SIG-M5 (cell line): ENCODE results near the gene UBE2R2.
"Not testable (repeated sequence)": the region's sequence is repeated elsewhere in the genome, so short reads cannot be mapped to it uniquely, and the experiment has no call there.

ENCODE experiments used
- DNase-seq: peaks from one replicate; lab custom pipeline; 2025; lab: John Stamatoyannopoulos, UW

The UBE2R2 gene

DNA sequence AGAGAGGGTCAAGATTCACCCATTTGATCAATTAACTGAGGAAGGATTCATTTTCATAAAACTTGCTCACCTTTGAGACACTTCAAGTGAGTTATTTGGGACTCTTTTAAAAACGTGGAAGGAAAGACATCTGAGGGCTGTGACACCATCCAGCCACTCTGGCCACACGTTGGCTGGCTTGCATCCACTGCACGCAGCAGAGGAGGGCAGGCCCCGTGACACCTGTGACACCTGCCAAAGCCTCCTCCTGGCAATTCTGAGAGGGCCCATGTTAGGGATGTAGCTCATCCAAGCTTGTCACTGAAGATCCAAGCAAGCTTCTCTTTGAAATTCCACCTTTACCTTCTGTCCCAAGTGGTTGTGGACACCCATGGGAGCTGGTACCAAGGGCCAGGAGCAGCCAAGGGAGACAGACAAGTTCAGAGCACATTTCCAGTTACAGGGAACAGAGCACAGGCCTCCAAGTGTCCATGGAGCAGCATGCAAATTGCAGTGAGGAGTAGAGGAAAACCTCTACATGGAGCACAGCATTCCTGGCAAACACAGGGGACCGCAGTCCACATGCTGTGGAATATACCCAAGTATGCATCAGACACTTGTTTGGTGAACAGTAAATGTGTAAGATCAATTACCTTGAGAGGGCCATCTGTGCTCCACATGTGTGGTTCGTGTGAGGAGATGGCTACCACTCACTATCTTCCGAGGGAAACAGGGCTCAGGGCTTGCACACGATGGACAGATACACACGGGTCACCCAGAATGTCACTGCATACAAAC is 16.8 kb upstream of the UBE2R2 start:
- no peak for DNase-seq

DNA sequence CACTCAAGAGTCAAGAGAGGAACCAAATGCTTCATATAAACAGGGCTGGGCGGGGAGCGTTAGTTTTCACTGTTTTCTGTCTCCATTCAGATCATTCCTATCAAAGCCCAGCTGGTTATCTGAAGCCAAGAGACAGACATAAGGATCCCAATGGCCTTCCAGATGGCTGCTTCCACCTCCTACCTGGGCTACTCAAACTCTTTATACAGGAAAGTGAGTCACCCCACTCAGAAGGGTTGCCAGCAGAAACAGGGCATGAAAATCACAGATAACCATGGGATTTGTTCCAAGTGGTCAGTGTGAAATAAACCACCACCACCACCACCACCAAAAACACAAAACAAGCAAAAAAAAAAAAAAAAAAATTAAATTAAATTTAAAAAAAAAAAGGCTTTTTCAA is 16.1 kb upstream of the UBE2R2 start:
- no peak for DNase-seq

DNA sequence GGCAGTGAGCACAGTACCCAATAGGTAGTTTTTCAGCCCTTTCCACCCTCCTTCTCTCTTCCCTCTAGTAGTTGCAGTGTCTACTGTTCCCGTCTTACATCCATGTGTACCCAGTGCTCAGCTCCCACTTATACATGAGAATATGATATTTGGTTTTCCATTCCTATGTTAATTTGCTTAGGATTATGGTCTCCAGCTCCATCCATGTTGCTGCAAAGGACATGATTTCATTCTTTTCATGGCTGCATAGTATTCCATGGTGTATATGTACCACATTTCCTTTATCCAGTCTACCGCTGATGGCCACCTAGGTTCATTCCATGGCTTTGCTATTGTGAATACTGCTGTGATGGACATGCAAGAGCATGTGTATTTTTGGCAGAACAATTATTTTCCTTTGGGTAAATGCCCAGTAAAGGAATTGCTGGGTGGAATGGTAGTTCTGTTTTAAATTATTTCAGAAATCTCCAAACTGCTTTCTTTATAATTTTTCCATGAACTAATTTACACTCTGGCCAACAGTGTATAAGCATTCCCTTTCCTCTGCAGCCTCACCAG is 14.9 kb upstream of the UBE2R2 start:
- DNase-seq: not testable (repeated sequence)

DNA sequence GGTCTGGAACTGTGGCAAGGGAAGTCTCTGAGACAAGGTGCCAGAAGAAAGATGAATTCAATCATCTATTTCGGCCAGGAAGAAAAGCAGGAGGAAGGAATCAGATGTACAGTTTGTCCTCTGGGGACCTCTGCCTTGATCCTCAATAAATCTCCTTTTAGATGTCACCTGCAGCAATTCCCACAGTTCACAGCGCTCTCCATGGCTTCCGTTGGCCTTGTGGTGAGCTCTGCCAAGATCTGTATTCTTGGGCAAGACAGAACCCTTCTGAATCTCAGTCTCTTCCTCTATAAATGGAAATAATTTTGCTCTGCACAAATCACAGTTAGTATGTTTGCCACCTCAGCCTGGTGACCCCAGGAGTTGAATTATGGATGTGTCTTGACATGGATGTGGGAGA is 12.8 kb upstream of the UBE2R2 start:
- DNase-seq: not testable (repeated sequence)

DNA sequence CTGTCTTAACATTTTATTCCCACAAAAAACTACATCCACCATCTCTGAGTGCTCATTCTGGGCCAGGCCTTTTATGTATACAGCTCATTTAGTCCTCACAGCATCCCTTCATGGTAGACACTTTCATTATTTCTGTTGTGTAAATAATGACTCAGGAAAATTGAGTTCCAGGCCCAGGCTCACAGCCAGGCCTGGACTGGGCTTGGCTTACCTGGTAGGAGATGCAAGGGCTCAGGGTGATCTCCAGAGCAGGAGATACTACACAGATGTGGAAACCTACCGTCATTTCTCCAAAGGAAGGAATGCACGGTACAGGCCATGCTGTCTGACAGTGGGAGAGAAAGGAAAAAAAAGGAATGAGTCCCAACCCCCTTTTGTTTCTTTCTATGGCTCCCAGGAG is 9.8 kb upstream of the UBE2R2 start:
- not testable (repeated sequence) for DNase-seq

DNA sequence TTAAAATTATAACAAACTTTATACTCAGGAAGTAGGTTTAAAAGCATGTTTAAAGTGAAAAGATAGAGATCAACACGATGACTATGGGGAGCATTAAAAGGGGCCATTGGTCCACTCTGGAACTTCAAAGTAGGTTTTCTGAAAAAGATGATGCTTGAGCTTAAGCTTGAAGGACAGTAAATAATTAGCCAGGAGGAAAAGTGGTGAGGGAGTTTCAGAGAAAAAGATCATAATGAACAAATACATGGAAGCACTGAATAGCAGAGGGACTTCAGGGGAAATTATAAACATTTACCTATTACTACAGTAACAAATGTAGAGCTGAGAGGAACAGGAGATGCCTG is 8.0 kb upstream of the UBE2R2 start:
- not testable (repeated sequence) for DNase-seq

DNA sequence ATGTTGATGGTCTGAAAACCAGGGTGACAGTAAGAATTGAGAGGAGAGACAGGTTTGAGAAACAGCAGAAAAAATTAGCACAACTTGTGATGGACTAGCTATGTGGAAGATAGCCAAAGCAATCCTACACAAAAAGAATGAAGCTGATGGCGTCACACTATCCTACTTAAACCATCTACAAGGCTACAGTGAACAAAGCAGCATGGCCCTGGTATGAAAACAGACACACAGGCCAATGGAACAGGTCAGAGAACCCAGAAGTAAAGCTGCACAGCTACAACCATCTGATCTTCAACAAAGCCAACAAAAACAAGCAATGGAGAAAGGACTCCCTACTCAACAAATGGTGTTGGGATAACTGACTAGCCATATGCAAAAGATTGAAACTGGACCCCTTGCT is 7.5 kb upstream of the UBE2R2 start:
- DNase-seq: no peak

DNA sequence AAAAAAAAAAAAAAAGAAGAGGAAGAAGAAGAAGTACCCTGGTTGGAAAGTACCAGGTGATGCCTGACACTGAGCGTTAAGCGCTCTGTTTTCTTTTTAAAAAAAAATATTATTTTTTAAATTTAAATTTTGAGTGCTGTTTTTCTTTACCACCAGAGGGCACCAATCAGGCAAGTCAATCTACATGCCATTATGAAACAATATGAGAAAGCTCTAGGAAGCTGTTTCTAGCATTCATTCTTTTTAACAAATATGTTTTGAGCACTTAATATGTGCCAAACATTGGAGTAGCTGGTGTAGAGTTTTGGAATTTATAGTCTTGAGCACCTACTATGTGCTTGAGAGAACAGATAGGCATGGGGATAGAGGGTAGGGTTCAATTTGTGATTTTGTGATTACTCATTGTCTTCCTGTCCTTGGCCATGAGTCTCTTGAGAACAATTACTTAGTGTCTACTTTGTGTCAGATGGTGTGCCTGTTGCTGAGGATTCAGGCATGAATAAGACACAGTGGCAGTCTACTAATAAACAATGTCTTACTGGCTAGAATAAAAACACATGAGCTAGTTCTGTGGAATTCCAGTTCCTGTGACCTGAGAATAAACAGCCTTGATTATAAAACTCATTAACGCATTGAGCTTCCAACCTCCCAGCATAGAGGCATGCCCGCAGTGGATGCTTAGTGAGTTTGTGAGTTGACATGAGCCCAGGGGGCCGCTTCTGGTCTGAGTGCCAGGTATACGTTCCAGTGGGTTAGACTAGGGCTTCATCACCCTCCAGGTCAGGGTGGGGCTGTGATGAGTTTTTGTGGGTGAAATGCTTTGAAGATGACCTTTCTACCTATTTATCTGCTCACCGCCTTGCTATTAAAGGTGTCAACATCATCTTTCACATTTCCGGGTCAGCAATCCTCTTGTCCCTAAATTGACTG is 3.0 kb upstream of the UBE2R2 start:
- DNase-seq: peak; percentile 4

DNA sequence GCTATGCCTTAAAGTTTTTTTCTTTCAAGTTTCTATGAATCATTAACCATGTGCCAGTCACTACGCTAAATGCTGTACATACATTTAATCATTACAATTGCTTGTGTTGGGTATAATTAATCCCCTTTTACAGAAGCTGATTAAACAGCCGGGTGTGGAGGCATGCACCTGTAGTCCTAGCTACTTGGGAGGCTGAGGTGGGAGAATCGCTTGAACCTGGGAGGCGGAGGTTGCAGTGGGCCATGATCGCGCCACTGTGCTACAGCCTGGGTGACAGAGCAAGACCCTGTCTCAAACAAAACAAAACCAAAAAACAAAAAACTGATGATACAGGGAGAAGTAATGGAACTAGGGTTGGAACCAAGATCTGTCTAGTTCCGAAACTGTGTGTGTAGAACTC is 1.2 kb upstream of the UBE2R2 start:
- DNase-seq: no peak

DNA sequence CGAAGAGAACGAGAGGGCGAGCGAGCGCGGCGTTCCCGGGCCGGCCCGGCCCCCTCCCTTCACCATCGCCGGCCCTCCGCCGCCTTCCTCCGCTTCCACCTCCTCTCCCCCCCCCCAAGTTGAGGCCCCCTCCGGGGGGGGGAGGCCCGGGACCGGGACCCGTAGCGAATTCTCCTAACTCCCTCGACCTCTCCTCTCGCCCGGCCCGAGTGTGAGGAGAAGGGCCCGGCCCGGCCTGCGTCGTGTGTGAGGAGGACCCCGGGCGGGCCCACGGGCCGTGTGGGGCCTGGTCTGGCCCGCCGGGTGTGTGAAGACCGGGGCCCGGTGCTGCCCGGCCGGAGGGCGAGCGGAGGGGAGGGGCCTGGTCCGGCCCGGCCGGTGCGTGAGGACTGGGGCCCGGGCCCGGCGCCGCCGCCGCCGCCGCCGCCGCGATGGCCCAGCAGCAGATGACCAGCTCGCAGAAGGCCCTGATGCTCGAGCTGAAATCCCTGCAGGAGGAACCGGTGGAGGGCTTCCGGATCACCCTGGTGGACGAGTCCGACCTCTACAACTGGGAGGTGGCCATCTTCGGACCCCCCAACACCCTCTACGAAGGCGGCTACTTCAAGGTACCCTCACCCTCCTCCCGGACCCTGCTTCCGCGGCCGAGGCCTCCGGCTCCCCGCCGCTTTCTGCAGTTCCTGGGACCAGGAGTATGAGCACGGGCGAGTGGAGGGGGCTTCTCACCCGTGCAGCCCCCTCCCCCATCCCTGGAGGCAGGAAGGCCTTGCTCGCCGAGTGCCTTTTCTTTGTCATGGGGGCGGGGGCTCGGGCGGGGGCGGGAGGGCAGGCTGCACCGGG is 587 bp downstream of the UBE2R2 start:
- no peak for DNase-seq

DNA sequence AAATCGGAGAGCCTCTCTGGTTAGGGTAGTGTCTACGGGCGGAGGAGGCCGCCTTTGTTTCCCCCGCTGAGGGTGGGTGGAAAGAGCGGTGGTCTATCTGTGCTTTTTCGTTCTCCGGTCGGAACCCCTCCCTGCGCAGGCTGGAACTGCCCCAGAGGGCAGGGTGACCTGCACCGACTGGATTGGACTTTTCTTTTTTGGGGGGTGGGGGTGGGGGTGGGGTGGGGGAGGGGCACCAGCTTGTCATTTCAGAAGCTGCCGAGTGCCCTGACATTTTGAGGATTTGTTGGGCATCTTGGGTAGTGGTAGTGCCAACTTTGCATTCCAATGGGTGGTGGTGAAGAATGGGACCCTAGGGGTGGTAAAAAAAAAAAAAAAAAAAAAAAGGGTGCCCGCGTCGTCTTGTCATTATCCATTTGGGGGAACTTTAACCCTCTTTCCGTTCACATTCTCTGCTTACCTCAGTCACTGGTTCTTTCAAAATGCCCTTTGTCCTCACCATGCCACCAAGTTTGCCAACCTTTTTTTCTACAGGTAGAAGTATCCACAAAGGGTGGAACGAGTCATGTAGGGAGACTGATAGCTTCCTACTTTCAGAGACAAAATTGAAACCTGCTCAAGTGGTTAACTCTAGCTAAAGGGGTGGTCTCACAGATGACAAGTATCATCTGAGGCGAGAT is 1.3 kb downstream of the UBE2R2 start:
- no peak for DNase-seq

DNA sequence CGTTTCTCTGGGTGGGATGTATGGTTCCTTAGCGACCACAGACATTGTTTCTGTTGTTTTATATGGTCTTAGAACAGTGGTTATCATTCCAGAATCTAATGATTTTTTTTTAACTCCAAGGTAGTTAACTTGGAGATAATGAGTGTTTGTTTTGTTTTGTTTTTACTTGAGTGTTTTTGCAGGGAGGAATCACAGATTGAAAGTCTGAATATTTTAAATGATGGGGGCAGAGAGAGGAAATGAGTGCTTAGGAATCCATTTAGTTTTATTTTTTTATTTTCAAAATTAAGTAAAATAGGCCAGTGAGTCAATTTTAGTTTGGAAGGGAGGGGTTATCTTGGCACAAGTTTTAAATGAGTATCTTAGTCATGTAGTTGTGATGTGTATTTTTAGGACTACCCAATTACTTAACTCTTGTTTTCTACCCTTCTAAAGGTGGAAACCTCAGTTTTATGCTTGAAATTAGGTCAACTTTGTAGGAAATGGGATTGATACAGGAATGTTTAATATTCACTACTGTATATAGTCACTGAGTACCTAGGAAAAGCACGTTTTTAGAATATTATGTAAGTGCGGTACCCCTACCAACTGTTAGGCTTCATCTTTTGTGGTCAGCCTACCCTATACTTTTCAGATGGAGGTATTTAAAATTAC is 2.0 kb downstream of the UBE2R2 start:
- DNase-seq: no peak

DNA sequence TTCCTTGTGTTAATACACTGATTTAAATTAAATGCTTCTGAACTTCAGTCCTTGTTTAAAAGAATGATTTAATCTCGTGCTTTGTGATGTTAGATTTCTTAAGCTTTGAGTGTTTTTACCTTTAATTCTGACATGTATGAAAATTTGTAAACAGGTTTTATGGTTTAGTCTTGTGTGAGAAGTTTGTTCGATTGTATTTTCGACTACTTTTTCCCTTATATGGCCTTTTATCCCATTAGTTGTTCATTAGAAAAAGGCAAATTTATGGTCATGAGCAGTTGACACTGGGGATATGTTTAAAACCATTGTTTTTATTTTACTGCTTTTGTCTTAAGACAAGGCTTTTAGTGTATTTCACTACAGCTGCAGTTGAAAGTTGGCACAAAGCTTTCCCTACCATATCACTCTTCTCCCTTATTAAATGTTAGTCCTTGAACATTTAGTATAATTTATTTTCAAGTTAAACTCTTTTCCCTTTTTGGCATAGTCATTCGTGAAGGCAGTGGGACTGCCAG is 3.3 kb downstream of the UBE2R2 start:
- no peak for DNase-seq

DNA sequence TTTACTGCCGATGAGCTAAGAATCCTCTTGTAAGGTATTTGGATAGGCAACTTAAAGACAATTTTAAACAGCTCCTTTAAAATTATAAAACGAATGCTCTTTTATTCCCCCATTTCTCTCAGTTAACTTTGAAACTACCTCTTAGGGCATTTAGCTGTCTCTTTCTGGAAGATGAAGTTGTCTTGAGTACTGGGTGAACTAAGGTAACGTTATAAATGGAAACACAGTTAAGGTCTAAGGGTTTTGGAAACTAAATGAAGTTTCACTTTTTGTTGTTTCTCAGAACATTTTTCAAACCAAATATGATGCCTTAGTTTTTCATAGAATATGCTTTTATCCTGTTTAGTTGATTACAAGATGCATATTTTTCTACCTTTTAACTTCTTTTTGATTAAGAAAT is 6.8 kb downstream of the UBE2R2 start:
- DNase-seq: no peak

DNA sequence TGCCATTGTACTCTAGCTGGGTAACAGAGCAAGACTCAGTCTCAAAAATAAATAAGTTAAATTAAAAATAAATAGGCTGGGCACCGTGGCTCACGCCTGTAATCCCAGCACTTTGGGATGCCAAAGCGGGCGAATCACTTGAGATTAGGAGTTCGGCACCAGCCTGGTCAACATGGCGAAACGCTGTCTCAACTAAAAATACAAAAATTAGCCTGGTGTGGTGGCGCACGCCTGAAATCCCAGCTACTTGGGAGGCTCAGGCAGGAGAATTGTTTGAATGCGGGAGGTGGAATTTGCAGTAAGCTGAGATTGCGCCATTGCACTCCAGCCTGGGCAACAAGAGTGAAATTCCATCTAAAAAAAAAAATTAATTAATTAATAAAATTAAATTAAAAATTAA is 10.3 kb downstream of the UBE2R2 start:
- DNase-seq: not testable (repeated sequence)

DNA sequence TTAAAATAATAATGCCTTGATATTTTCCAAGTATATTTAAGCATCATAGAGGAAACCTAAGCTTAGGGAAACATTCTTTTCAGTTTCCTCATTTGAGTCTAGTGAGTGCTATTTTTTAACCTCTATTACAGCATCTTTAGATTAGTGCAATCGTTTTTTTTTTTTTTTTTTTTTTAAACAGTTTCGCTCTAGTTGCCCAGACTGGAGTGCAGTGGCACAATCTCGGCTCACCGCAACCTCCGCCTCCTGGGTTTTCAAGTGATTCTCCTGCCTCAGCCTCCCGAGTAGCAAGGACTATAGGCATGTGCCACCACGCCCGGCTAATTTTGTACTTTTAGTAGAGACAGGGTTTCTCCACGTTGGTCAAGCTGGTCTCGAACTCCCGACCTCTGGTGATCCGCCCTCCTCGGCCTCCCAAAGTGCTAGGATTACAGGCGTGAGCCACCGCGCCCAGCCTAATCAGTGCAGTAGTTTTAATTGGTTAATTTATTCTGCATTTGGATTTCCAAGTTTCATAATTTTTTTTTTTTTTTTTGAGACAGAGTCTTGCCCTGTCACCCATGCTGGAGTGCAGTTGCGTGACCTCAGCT is 12.8 kb downstream of the UBE2R2 start:
- DNase-seq: not testable (repeated sequence)

DNA sequence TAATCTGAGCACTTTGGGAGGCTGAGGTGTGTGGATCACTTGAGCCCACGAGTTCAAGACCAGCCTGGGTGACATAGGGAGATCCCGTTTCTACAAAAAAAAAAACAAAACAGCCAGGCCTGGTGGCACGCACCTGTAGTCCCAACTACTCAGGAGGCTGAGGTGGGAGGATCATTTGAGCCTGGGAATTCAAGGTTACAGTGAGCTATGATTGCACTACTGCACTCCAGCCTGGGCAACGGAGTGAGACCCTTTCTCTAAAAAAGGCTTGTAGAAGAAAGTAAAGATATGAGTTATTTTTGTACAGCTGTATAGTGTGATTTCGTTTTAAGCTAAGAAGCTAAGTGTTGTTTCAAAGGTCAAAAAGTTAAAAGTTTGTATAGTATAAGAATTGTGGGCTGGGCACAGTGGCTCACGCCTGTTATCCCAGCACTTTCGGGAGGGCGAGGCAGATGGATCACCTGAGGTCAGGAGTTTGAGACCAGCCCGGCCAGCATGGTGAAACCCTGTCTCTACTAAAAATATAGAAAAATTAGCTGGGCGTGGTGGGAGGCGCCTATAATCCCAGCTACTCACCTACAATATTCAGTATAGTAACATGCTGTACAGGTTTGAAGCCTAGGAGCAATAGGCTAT is 18.8 kb downstream of the UBE2R2 start:
- no peak for DNase-seq

DNA sequence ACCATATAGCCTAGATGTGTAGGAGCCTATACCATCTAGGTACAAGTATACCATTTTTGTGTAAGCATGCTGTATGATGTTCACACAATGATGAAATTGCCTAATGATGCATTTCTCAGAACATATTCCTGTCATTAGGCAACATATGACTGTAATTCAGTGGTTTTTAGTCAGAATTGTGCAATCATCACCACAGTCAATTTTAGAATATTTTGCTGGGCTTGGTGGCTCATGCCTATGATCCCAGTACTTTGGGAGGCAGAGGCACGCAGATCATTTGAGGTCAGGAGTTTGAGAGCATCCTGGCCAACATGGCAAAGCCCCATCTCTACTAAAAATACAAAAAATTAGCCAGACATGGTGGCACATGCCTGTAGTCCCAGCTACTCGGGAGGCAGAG is 19.3 kb downstream of the UBE2R2 start:
- peak; percentile 63 for DNase-seq

DNA sequence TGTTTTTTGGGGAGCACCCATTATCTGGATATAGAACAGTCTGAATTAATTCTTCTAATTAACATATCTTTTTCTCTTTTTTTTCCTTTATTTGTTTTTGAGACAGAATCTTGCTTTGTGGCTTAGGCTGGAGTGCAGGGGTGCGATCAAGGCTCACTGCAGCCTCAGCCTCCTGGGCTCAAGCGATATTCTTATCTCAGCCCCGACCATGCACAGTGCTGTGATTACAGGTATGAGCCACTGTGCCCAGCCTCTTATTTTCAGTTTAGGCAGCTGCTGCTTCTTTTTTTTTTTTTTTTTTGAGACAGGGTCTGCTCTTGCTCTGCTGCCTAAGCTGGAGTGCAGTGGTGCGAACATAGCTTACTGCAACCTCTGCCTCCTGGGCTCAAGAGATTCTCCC is 20.2 kb downstream of the UBE2R2 start:
- no peak for DNase-seq

DNA sequence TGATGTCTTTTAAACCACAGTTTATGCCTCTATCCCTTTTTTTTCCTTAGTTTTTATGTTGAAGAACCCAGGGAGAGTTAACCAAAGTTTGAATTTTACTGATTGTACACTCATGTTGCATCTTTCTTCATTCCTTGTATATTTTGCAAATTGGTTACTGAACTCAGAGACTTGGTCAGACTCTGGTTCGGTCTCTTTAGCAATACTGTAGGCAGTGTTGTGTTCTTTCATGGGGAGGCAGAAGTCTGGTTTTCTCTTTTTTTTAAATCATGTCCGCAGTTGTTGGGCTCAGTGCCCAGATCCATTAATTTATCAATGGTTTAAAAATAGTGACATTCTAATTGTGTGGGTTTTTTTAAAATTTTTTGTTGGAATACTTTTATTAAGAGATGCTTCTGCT is 23.4 kb downstream of the UBE2R2 start:
- no peak for DNase-seq
